ACHN (cell line): ENCODE measurements around the gene SH3TC2.

Experiments used
- DNase-seq: peaks from one replicate; pipeline ENCODE4 v3.0.0-alpha.2; 2015
- in situ Hi-C: cut with HindIII; loops from 2 replicates; pipeline ENCODE4 v1.10.0; 2017; ENCODE audit warnings: low sequenced_read_pairs, low pct_ligation_motif_present, low pct_unique_long_range_greater_than_20kb

SH3TC2 gene

GRCh38 chr5:148965511-148966265, 97.2 kb downstream of the SH3TC2 start:
- peak; percentile 98 for DNase-seq
- in situ Hi-C loops, result no loop called here

- no peak for DNase-seq
These were observed 99.2 kb downstream of the SH3TC2 start for GRCh38 chr5:148963664-148964063.

GRCh38 chr5:148962761-148963324, 100.0 kb downstream of the SH3TC2 start:
- no peak for DNase-seq
- in situ Hi-C loops, result no loop called here

More at GRCh38 chr5:148963664-148964063, 99.2 kb downstream of the SH3TC2 start:
- in situ Hi-C loops, result no loop called here

- in situ Hi-C loops, result no loop called here
- DNase-seq, result no peak
These were observed 100.7 kb downstream of the SH3TC2 start for GRCh38 chr5:148962200-148962550.

- in situ Hi-C loops, result no loop called here
These were observed 101.3 kb downstream of the SH3TC2 start for GRCh38 chr5:148961261-148962199.

GRCh38 chr5:148960070-148960769, 102.6 kb downstream of the SH3TC2 start:
- DNase-seq, result no peak
- in situ Hi-C loops, result no loop called here

More at GRCh38 chr5:148961261-148962199, 101.3 kb downstream of the SH3TC2 start:
- no peak for DNase-seq

- in situ Hi-C loops, result no loop called here
These were observed 105.2 kb downstream of the SH3TC2 start for GRCh38 chr5:148957591-148958202.

GRCh38 chr5:148956477-148957385, 106.1 kb downstream of the SH3TC2 start:
- in situ Hi-C loops, result no loop called here

More at GRCh38 chr5:148957591-148958202, 105.2 kb downstream of the SH3TC2 start:
- peak; percentile 59 for DNase-seq

More at GRCh38 chr5:148956477-148957385, 106.1 kb downstream of the SH3TC2 start:
- no peak for DNase-seq
